Adrenal gland (tissue), 5 donors: ENCODE measurements around the gene BPHL.

Experiments
- POLR2A ChIP-seq, 2 donors: fragments of 450-650 bp; IDR thresholded peaks; one replicate each; pipeline ENCODE4 v1.6.1; 2017; ENCODE audit warnings: antibody characterized with exemption in 2 of 2, mild to moderate bottlenecking in 2 of 2, moderate library complexity in 1 of 2
- TF ChIP-seq, protein P1 (sequence below), 6 experiments: fragments of 450-650 bp in 4 of 6; fragments of 200-600 bp in 2 of 6; sonication (generic) in 1 of 6; IDR thresholded peaks; 1 replicate in 5 of 6; 2 replicates in 1 of 6; pipeline versions ENCODE4 v1.5.1 to v1.8.0; 2016 to 2021; ENCODE audit warnings: antibody characterized with exemption in 6 of 6, mild to moderate bottlenecking in 2 of 6, moderate library complexity in 1 of 6
- donor health status: DM: no; HTN: no; CAD: no.

DNA sequence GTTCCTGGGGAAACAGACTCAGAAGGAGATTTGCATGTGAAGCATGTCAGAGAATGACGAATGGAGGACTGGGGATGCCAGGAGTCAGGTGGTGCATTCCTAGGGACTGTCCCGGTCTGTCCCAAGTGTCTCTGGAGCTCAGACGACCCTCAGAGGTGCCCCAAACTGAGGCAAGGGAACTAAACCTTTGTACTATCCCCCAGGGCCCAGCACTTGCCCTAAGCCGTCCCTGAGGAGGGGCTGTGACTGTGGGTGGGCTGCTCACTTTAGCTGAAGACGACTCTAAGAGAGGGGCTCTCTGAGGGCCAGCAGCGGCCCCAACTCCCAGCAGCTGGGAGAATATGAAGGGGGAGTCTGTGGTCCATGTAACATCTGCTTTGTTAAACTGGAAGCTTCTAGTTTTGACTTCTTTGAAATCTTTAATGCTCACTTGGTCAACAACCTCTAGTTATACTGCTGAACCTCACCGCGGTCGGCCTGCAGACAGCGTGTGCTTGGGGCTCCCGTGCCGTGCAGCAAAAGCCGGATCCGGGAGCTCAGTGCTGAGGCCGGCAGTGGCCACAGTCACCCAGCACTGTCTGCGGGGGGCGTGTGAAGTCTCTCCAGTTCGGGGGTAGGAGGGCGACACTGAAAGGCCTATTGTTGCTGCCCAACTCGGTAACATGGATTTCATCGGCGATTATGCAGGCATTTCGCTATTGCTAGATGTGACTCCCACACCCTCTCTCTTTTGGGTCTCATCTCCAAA lies 74.8 kb downstream of the BPHL start:
- TF ChIP-seq, protein P1, sequence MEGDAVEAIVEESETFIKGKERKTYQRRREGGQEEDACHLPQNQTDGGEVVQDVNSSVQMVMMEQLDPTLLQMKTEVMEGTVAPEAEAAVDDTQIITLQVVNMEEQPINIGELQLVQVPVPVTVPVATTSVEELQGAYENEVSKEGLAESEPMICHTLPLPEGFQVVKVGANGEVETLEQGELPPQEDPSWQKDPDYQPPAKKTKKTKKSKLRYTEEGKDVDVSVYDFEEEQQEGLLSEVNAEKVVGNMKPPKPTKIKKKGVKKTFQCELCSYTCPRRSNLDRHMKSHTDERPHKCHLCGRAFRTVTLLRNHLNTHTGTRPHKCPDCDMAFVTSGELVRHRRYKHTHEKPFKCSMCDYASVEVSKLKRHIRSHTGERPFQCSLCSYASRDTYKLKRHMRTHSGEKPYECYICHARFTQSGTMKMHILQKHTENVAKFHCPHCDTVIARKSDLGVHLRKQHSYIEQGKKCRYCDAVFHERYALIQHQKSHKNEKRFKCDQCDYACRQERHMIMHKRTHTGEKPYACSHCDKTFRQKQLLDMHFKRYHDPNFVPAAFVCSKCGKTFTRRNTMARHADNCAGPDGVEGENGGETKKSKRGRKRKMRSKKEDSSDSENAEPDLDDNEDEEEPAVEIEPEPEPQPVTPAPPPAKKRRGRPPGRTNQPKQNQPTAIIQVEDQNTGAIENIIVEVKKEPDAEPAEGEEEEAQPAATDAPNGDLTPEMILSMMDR (IDR thresholded peaks at IDR 0.05), result no peak
- TF ChIP-seq POLR2A (IDR thresholded peaks at IDR 0.05), result no peak
